ENCODE measurements around the gene GYS2.

- no peak for TF ChIP-seq CTCF (IDR thresholded peaks at IDR 0.05)
- no peak for TF ChIP-seq TCF7L2 (IDR thresholded peaks at IDR 0.05; ENCODE audit: low read depth, low read length)
- TF ChIP-seq POLR2AphosphoS5 (IDR thresholded peaks at IDR 0.05; ENCODE audit: low read depth, low read length): no peak
- no peak for TF ChIP-seq SIN3A (IDR thresholded peaks at IDR 0.05; ENCODE audit: borderline replicate concordance, insufficient read depth, low read depth, low read length)
- TF ChIP-seq, protein P1, sequence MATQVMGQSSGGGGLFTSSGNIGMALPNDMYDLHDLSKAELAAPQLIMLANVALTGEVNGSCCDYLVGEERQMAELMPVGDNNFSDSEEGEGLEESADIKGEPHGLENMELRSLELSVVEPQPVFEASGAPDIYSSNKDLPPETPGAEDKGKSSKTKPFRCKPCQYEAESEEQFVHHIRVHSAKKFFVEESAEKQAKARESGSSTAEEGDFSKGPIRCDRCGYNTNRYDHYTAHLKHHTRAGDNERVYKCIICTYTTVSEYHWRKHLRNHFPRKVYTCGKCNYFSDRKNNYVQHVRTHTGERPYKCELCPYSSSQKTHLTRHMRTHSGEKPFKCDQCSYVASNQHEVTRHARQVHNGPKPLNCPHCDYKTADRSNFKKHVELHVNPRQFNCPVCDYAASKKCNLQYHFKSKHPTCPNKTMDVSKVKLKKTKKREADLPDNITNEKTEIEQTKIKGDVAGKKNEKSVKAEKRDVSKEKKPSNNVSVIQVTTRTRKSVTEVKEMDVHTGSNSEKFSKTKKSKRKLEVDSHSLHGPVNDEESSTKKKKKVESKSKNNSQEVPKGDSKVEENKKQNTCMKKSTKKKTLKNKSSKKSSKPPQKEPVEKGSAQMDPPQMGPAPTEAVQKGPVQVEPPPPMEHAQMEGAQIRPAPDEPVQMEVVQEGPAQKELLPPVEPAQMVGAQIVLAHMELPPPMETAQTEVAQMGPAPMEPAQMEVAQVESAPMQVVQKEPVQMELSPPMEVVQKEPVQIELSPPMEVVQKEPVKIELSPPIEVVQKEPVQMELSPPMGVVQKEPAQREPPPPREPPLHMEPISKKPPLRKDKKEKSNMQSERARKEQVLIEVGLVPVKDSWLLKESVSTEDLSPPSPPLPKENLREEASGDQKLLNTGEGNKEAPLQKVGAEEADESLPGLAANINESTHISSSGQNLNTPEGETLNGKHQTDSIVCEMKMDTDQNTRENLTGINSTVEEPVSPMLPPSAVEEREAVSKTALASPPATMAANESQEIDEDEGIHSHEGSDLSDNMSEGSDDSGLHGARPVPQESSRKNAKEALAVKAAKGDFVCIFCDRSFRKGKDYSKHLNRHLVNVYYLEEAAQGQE (IDR thresholded peaks at IDR 0.05; ENCODE audit: insufficient read depth in 1 of 2, low read depth in 2 of 2, low read length in 1 of 2): no peak
Measured at GRCh38 chr12:21568115-21568514, 36.5 kb downstream of the GYS2 start.
